HG02884 (cell line): ENCODE data around the gene MED25.

ENCODE experiments used
- ATAC-seq: cut with Tn5 transposase; IDR thresholded peaks from one replicate; pipeline ENCODE4 v1.9.1; 2021; ENCODE audit warnings: mild to moderate bottlenecking, moderate library complexity; ENCODE audit not compliant: unreplicated experiment

The MED25 gene

GRCh38 chr19:49870309-49870901, 52.3 kb downstream of the MED25 start:
- no peak for ATAC-seq

GRCh38 chr19:49871349-49871985, 53.4 kb downstream of the MED25 start:
- ATAC-seq = no peak

- ATAC-seq = no peak
These were observed 54.4 kb downstream of the MED25 start for GRCh38 chr19:49872245-49873128.

- no peak for ATAC-seq
These were observed 55.0 kb downstream of the MED25 start for GRCh38 chr19:49873129-49873521.

- no peak for ATAC-seq
These were observed 55.7 kb downstream of the MED25 start for GRCh38 chr19:49873834-49874233.

GRCh38 chr19:49874503-49875157, 56.5 kb downstream of the MED25 start:
- ATAC-seq = no peak

GRCh38 chr19:49875177-49875576, 57.1 kb downstream of the MED25 start:
- no peak for ATAC-seq

GRCh38 chr19:49875857-49876421, 57.9 kb downstream of the MED25 start:
- no peak for ATAC-seq

- peak; percentile 41 for ATAC-seq
These were observed 58.4 kb downstream of the MED25 start for GRCh38 chr19:49876422-49877019.

- peak; percentile 58 for ATAC-seq
These were observed 59.2 kb downstream of the MED25 start, which contains the start of the genes AKT1S1 and TBC1D17 for GRCh38 chr19:49877020-49877878. Gene AKT1S1 (minus strand): TSS chr19:49877355. CDS start chr19:49873295, 4,060 bp downstream. Gene TBC1D17 (plus strand): TSS chr19:49877702. CDS start chr19:49877724, 22 bp downstream.

- peak; percentile 35 for ATAC-seq
These were observed 60.0 kb downstream of the MED25 start for GRCh38 chr19:49877879-49878743.

- ATAC-seq = no peak
These were observed 60.6 kb downstream of the MED25 start for GRCh38 chr19:49878744-49879070.

- no peak for ATAC-seq
These were observed 61.3 kb downstream of the MED25 start for GRCh38 chr19:49879243-49879963.

GRCh38 chr19:49880162-49880869, 62.2 kb downstream of the MED25 start:
- no peak for ATAC-seq

GRCh38 chr19:49881186-49881585, 63.1 kb downstream of the MED25 start:
- ATAC-seq = no peak

GRCh38 chr19:49881672-49882394, 63.7 kb downstream of the MED25 start:
- ATAC-seq = no peak

GRCh38 chr19:49882643-49883042, 64.6 kb downstream of the MED25 start:
- ATAC-seq = no peak
